ENCODE measurements around the gene EPB41L1. TPM values are rescaled to one million over a fixed set of nuclear protein-coding genes. Genes with fewer than 3 reads are reported as not detected.

EPB41L1 gene
- polyA plus RNA-seq, 1 donor from 2014 or later = 38.2 TPM

DNA sequence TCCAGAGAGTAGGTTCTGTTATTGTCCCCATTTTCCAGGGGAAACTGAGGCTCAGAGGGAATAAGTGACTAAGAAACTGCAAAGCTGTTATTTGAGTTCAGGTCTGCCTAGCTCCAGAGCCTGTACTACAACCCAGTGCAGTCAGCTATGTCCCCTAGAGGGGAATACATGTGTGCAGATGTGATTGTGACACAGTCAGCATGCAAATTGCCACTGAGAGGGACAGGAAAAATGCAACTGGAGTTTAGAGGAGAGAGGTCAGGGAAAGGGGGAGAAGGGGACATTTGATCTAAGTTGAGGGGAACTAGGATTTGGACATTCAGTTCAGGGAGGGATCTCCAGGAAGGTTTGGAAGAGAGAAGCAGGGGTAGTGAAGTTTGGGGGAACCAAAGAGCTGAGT is 38.6 kb upstream of the EPB41L1 start:
- Histone ChIP-seq H3K9me3 (ENCODE audit: low read length) (no peaks in the 10 kb centered on the region), H3K4me3 (ENCODE audit: low read length) (no peak overlapping the region), H3K79me2 (replicated peaks; ENCODE audit: insufficient read depth, low read length) (no peaks in the 10 kb centered on the region), H4K20me1 (ENCODE audit: insufficient read depth) (no peaks in the 10 kb centered on the region), H2AFZ (ENCODE audit: low read depth, low read length) (no peak overlapping the region), H3F3A (ENCODE audit: insufficient read depth, low read length, poor library complexity, severe bottlenecking) (no peaks in the 10 kb centered on the region), H3K27ac (ENCODE audit: low read length) (no peak overlapping the region), H3K9me2 (ENCODE audit: insufficient read depth, low read length) (no peaks in the 10 kb centered on the region), H3K36me3 (ENCODE audit: insufficient read depth, low read length) (no peaks in the 10 kb centered on the region), H3K9ac (ENCODE audit: low read length) (no peak overlapping the region), H3K27me3 (ENCODE audit: insufficient read depth, low read depth, low read length) (no peaks in the 10 kb centered on the region), H3K4me2 (ENCODE audit: low read length) (no peak overlapping the region)
- TF ChIP-seq, protein P1, sequence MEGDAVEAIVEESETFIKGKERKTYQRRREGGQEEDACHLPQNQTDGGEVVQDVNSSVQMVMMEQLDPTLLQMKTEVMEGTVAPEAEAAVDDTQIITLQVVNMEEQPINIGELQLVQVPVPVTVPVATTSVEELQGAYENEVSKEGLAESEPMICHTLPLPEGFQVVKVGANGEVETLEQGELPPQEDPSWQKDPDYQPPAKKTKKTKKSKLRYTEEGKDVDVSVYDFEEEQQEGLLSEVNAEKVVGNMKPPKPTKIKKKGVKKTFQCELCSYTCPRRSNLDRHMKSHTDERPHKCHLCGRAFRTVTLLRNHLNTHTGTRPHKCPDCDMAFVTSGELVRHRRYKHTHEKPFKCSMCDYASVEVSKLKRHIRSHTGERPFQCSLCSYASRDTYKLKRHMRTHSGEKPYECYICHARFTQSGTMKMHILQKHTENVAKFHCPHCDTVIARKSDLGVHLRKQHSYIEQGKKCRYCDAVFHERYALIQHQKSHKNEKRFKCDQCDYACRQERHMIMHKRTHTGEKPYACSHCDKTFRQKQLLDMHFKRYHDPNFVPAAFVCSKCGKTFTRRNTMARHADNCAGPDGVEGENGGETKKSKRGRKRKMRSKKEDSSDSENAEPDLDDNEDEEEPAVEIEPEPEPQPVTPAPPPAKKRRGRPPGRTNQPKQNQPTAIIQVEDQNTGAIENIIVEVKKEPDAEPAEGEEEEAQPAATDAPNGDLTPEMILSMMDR (IDR thresholded peaks at IDR 0.05; ENCODE audit: poor library complexity, severe bottlenecking) = no peak
- TF ChIP-seq MXI1 (conservative IDR thresholded peaks at IDR 0.05; ENCODE audit: poor library complexity, severe bottlenecking) = no peak
- no peak for TF ChIP-seq EZH2 (IDR thresholded peaks at IDR 0.05; ENCODE audit: borderline replicate concordance, insufficient read depth, low read length, poor library complexity, severe bottlenecking)
- TF ChIP-seq EP300 (conservative IDR thresholded peaks at IDR 0.05; ENCODE audit: poor library complexity, severe bottlenecking) = no peak
- TF ChIP-seq, protein P2, sequence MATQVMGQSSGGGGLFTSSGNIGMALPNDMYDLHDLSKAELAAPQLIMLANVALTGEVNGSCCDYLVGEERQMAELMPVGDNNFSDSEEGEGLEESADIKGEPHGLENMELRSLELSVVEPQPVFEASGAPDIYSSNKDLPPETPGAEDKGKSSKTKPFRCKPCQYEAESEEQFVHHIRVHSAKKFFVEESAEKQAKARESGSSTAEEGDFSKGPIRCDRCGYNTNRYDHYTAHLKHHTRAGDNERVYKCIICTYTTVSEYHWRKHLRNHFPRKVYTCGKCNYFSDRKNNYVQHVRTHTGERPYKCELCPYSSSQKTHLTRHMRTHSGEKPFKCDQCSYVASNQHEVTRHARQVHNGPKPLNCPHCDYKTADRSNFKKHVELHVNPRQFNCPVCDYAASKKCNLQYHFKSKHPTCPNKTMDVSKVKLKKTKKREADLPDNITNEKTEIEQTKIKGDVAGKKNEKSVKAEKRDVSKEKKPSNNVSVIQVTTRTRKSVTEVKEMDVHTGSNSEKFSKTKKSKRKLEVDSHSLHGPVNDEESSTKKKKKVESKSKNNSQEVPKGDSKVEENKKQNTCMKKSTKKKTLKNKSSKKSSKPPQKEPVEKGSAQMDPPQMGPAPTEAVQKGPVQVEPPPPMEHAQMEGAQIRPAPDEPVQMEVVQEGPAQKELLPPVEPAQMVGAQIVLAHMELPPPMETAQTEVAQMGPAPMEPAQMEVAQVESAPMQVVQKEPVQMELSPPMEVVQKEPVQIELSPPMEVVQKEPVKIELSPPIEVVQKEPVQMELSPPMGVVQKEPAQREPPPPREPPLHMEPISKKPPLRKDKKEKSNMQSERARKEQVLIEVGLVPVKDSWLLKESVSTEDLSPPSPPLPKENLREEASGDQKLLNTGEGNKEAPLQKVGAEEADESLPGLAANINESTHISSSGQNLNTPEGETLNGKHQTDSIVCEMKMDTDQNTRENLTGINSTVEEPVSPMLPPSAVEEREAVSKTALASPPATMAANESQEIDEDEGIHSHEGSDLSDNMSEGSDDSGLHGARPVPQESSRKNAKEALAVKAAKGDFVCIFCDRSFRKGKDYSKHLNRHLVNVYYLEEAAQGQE (IDR thresholded peaks at IDR 0.05; ENCODE audit: borderline replicate concordance) = no peak
- TF ChIP-seq TAF1 (IDR thresholded peaks at IDR 0.05; ENCODE audit: low read depth) = no peak
- TF ChIP-seq SMC3 (conservative IDR thresholded peaks at IDR 0.05; ENCODE audit: poor library complexity) = no peak
- no peak for TF ChIP-seq POLR2AphosphoS5 (IDR thresholded peaks at IDR 0.05)
- TF ChIP-seq RAD21 (conservative IDR thresholded peaks at IDR 0.05) = no peak

DNA sequence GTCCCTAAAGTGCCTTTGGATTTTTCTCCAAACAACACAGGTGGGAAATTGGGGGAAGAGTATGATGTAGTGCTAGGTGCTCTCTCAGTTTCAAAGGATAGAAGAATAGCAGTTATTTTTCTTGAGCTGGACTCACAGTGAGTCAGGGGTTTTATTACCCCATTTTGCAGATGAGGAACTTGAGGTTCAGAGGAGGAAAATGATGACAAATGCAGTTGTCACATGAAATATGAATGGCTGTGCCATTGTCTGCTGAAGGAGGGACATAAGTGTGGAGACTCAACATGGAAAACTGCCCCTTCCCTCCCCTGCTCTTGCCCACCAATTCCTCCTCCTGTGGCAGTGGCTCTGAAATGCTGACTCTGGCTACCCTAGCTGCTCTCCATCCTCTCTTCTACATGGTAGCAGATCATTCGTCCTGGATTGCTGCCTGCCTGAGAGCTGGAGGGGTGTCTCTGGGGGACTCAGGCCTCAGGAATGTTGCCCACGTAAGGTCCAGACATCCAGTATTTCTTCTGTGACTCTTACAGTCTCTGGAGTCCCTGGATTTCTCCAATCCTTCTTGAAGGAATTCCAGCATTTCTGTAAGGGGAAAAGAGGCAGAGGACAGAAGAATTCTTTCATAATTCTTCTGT is 37.6 kb upstream of the EPB41L1 start:
- Histone ChIP-seq H3K4me2 (ENCODE audit: low read length) (no peak overlapping the region), H3K9me2 (ENCODE audit: insufficient read depth, low read length) (no peaks in the 10 kb centered on the region), H3K27me3 (ENCODE audit: insufficient read depth, low read depth, low read length) (no peaks in the 10 kb centered on the region), H3K27ac (ENCODE audit: low read length) (no peak overlapping the region), H4K20me1 (ENCODE audit: insufficient read depth) (no peaks in the 10 kb centered on the region), H3K9me3 (ENCODE audit: low read length) (no peaks in the 10 kb centered on the region), H3K36me3 (ENCODE audit: insufficient read depth, low read length) (no peaks in the 10 kb centered on the region), H2AFZ (ENCODE audit: low read depth, low read length) (no peak overlapping the region), H3K9ac (ENCODE audit: low read length) (no peak overlapping the region), H3K4me3 (ENCODE audit: low read length) (no peak overlapping the region), H3F3A (ENCODE audit: insufficient read depth, low read length, poor library complexity, severe bottlenecking) (no peaks in the 10 kb centered on the region), H3K79me2 (replicated peaks; ENCODE audit: insufficient read depth, low read length) (no peaks in the 10 kb centered on the region)
- no peak for TF ChIP-seq MXI1 (conservative IDR thresholded peaks at IDR 0.05; ENCODE audit: poor library complexity, severe bottlenecking)
- TF ChIP-seq EZH2 (IDR thresholded peaks at IDR 0.05; ENCODE audit: borderline replicate concordance, insufficient read depth, low read length, poor library complexity, severe bottlenecking) = no peak
- TF ChIP-seq TAF1 (IDR thresholded peaks at IDR 0.05; ENCODE audit: low read depth) = no peak
- no peak for TF ChIP-seq RAD21 (conservative IDR thresholded peaks at IDR 0.05)
- no peak for TF ChIP-seq SMC3 (conservative IDR thresholded peaks at IDR 0.05; ENCODE audit: poor library complexity)
- TF ChIP-seq, protein P2 (IDR thresholded peaks at IDR 0.05; ENCODE audit: borderline replicate concordance) = no peak
- TF ChIP-seq EP300 (conservative IDR thresholded peaks at IDR 0.05; ENCODE audit: poor library complexity, severe bottlenecking) = no peak
- TF ChIP-seq, protein P1 (IDR thresholded peaks at IDR 0.05; ENCODE audit: poor library complexity, severe bottlenecking) = no peak
- no peak for TF ChIP-seq POLR2AphosphoS5 (IDR thresholded peaks at IDR 0.05)
